Neural progenitor cell (in vitro differentiated cells): Measurements from ENCODE around the gene TUBA8. TPM values are rescaled to one million over a fixed set of nuclear protein-coding genes. Genes with fewer than 3 reads are reported as not detected.
A peak's percentile ranks its signal among the peaks of the same experiment; 100 is the strongest.
"Not testable (repeated sequence)": the region's sequence is repeated elsewhere in the genome, so short reads cannot be mapped to it uniquely, and the experiment has no call there.

Source experiments
- DNase-seq: peaks from one replicate; pipeline ENCODE4 v3.0.0-alpha.2; 2016; ENCODE audit warnings: low spot score
- H2AFZ ChIP-seq: fragments of 200-600 bp; sonication (generic); replicated peaks from 2 replicates; pipeline ENCODE4 v1.6.1; 2016; ENCODE audit warnings: antibody characterized with exemption
- H3F3A ChIP-seq: fragments of 200-600 bp; sonication (generic); 2 replicates; pipeline ENCODE4 v1.6.1; 2016; ENCODE audit warnings: antibody characterized with exemption, low read depth
- H3K27ac ChIP-seq: fragments of 200-600 bp; sonication (generic); 2 replicates; pipeline ENCODE4 v1.5.1; 2016; ENCODE audit warnings: mild to moderate bottlenecking
- H3K27me3 ChIP-seq: fragments of 200-600 bp; sonication (generic); 2 replicates; pipeline ENCODE4 v1.6.1; 2016; ENCODE audit warnings: mild to moderate bottlenecking, moderate library complexity
- H3K36me3 ChIP-seq: fragments of 200-600 bp; sonication (generic); 2 replicates; pipeline ENCODE4 v1.5.1; 2016
- H3K4me1 ChIP-seq: fragments of 200-600 bp; sonication (generic); 2 replicates; pipeline ENCODE4 v1.6.1; 2016; ENCODE audit warnings: mixed run types
- H3K4me2 ChIP-seq: fragments of 200-600 bp; sonication (generic); 2 replicates; pipeline ENCODE4 v1.6.1; 2016
- H3K4me3 ChIP-seq: fragments of 200-600 bp; sonication (generic); 2 replicates; pipeline ENCODE4 v1.5.1; 2016
- H3K79me2 ChIP-seq: fragments of 200-600 bp; sonication (generic); 2 replicates; pipeline ENCODE4 v1.6.1; 2016; ENCODE audit warnings: low read depth
- H3K9ac ChIP-seq: fragments of 200-600 bp; sonication (generic); 2 replicates; pipeline ENCODE4 v1.6.1; 2016
- H3K9me3 ChIP-seq: fragments of 200-600 bp; sonication (generic); 2 replicates; pipeline ENCODE4 v1.5.1; 2016; ENCODE audit warnings: low read depth
- H4K20me1 ChIP-seq: fragments of 200-600 bp; sonication (generic); 2 replicates; pipeline ENCODE4 v1.6.1; 2016; ENCODE audit warnings: low read depth
- H3K27ac Mint-ChIP-seq: 3 replicates; pipeline ENCODE4 v1.8.0; 2021; ENCODE audit warnings: mixed read lengths
- H3K27me3 Mint-ChIP-seq: 2 replicates; pipeline ENCODE4 v1.8.0; 2022; ENCODE audit warnings: low read depth, mild to moderate bottlenecking, inconsistent platforms, moderate library complexity, mixed read lengths; ENCODE audit not compliant: insufficient read depth
- H3K36me3 Mint-ChIP-seq: 3 replicates; pipeline ENCODE4 v1.8.0; 2021; ENCODE audit warnings: mixed read lengths
- H3K4me1 Mint-ChIP-seq: 3 replicates; pipeline ENCODE4 v1.8.0; 2021; ENCODE audit warnings: mixed read lengths
- H3K4me3 Mint-ChIP-seq: 3 replicates; pipeline ENCODE4 v1.8.0; 2021; ENCODE audit warnings: mild to moderate bottlenecking, moderate library complexity, mixed read lengths
- H3K9me3 Mint-ChIP-seq: 3 replicates; pipeline ENCODE4 v1.8.0; 2020; ENCODE audit warnings: mixed read lengths
- EZH2 ChIP-seq: fragments of 200-600 bp; sonication (generic); IDR thresholded peaks from 2 replicates; pipeline ENCODE4 v1.6.1; 2017; ENCODE audit warnings: antibody characterized with exemption, mild to moderate bottlenecking, moderate library complexity
- EZH2phosphoT487 ChIP-seq: fragments of 200-600 bp; sonication (generic); IDR thresholded peaks from 2 replicates; pipeline ENCODE4 v1.6.1; 2017; ENCODE audit warnings: antibody characterized with exemption
- total RNA-seq: library from RNA; depleted of rRNA; stranded (reverse); fragments of >200 nt; gene quantifications from 2 replicates; pipeline ENCODE4 v1.2.3, GENCODE V29; 2015; ENCODE audit warnings: low replicate concordance
- TF ChIP-seq, protein P1 (sequence below): fragments of 200-600 bp; sonication (generic); IDR thresholded peaks from 2 replicates; pipeline ENCODE4 v1.5.1; 2017; ENCODE audit warnings: antibody characterized with exemption, mild to moderate bottlenecking

Gene TUBA8
- total RNA-seq, 1 donor from 2014 or later = 0.39 TPM

DNA sequence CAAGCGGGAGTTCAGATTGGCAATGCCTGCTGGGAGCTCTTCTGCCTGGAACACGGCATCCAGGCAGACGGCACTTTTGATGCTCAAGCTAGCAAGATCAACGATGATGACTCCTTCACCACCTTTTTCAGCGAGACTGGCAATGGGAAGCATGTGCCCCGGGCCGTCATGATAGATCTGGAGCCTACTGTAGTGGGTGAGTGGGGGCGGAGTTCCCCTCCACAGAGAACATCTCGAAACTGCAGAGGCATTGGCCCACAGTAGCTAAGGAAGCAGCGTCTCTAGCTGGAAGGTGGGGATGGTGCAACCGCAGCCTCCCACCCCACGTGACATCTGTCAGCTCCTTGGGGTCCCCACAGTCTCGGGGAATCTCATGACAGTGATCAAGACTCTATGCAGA lies 10.9 kb downstream of the TUBA8 start:
- no peaks in the 10 kb centered on the region for H3K36me3 ChIP-seq
- Mint-ChIP-seq H3K27me3 (peaks cover 4% of the 10 kb centered on the region), H3K27ac (no peak overlapping the region), H3K36me3 (no peaks in the 10 kb centered on the region), H3K9me3 (no peaks in the 10 kb centered on the region), H3K4me1 (peaks cover 5% of the 10 kb centered on the region), H3K4me3 (no peak overlapping the region)
- no peaks in the 10 kb centered on the region for H3K9me3 ChIP-seq
- no peak overlapping the region for H3K4me2 ChIP-seq
- no peaks in the 10 kb centered on the region for H3K79me2 ChIP-seq
- H3K4me3 ChIP-seq = no peak overlapping the region
- H3F3A ChIP-seq = no peaks in the 10 kb centered on the region
- no peak for DNase-seq
- H3K9ac ChIP-seq = no peak overlapping the region
- H4K20me1 ChIP-seq = no peaks in the 10 kb centered on the region
- no peak overlapping the region for H3K27ac ChIP-seq
- TF ChIP-seq EZH2phosphoT487 = no peak
- H3K4me1 ChIP-seq = peaks cover 9% of the 10 kb centered on the region
- H3K27me3 ChIP-seq = no peaks in the 10 kb centered on the region
- H2AFZ ChIP-seq = no peak overlapping the region

DNA sequence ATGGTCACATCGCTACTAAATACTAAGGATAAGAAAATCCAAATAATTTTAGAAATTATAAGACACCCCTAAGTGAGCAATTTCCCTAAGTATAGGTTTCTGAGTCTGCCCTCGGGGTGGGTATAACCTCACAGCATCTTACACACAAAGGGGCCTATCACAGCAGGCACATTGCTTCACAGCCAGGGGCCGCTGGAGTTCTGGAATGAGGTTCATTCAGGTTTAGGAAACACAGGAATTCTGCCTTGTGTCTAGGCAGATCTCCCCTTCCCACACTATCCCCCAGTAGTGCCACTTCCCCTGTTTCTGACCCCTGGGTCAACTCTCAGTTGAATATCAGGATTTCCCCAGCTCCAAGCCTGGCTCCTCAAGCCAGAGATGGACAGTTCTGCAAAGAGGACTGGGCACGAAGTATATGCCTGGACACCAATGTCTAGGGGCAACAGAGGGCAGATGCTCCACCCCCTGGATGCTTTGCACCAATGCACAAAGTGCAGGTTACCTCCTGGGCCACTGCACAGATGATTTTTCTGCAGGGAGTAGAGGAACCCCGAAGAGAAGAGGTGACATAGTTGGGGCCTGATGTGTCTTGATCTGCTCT lies 11.4 kb downstream of the TUBA8 start:
- Histone ChIP-seq H3K36me3 (no peaks in the 10 kb centered on the region), H3K4me1 (peaks cover 9% of the 10 kb centered on the region), H3K79me2 (no peaks in the 10 kb centered on the region), H3K9ac (no peak overlapping the region), H3K4me3 (no peak overlapping the region), H3K27me3 (no peaks in the 10 kb centered on the region), H3K27ac (no peak overlapping the region), H2AFZ (no peak overlapping the region), H4K20me1 (no peaks in the 10 kb centered on the region), H3K9me3 (no peaks in the 10 kb centered on the region), H3K4me2 (peak overlapping the region; percentile 35), H3F3A (no peaks in the 10 kb centered on the region)
- Mint-ChIP-seq H3K27ac (no peak overlapping the region), H3K4me3 (no peak overlapping the region), H3K27me3 (peaks cover 4% of the 10 kb centered on the region), H3K36me3 (peaks cover 2% of the 10 kb centered on the region), H3K9me3 (no peaks in the 10 kb centered on the region), H3K4me1 (peaks cover 5% of the 10 kb centered on the region)
- TF ChIP-seq, protein P1, sequence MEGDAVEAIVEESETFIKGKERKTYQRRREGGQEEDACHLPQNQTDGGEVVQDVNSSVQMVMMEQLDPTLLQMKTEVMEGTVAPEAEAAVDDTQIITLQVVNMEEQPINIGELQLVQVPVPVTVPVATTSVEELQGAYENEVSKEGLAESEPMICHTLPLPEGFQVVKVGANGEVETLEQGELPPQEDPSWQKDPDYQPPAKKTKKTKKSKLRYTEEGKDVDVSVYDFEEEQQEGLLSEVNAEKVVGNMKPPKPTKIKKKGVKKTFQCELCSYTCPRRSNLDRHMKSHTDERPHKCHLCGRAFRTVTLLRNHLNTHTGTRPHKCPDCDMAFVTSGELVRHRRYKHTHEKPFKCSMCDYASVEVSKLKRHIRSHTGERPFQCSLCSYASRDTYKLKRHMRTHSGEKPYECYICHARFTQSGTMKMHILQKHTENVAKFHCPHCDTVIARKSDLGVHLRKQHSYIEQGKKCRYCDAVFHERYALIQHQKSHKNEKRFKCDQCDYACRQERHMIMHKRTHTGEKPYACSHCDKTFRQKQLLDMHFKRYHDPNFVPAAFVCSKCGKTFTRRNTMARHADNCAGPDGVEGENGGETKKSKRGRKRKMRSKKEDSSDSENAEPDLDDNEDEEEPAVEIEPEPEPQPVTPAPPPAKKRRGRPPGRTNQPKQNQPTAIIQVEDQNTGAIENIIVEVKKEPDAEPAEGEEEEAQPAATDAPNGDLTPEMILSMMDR = peak; percentile 25
- TF ChIP-seq EZH2 = no peak
- peak; percentile 71 for DNase-seq

DNA sequence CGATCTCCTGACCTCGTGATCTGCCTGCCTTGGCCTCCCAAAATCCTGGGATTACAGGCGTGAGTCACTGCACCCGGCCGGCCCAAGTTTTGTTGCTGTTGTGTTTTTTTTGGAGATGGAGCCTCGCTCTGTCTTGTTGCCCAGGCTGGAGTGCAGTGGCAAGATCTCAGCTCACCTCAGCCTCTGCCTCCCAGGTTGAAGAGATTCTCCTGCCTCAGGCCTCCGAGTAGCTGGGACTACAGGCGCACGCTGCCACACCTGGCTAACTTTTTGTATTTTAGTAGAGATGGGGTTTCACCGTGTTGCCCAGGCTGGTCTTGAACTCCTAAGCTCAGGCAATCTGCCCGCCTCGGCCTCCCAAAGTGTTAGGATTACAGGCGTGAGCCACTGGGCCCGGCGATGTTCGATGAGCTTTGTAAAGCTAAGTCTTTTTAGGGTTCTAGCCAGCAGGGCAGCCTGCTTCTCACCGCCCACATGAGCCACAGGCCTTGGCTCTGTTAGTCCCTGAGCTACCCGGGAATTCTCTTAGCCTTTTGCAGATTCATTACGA lies 12.9 kb downstream of the TUBA8 start:
- not testable (repeated sequence) for H3K27me3 ChIP-seq, H2AFZ ChIP-seq, H3K27ac Mint-ChIP-seq, H4K20me1 ChIP-seq, H3K27me3 Mint-ChIP-seq, H3K36me3 Mint-ChIP-seq, H3K4me3 ChIP-seq, H3K9me3 ChIP-seq, H3K4me1 Mint-ChIP-seq, H3K79me2 ChIP-seq, H3K4me1 ChIP-seq, DNase-seq, H3K4me2 ChIP-seq, H3K9ac ChIP-seq, H3F3A ChIP-seq, H3K36me3 ChIP-seq, H3K9me3 Mint-ChIP-seq, H3K4me3 Mint-ChIP-seq, H3K27ac ChIP-seq

DNA sequence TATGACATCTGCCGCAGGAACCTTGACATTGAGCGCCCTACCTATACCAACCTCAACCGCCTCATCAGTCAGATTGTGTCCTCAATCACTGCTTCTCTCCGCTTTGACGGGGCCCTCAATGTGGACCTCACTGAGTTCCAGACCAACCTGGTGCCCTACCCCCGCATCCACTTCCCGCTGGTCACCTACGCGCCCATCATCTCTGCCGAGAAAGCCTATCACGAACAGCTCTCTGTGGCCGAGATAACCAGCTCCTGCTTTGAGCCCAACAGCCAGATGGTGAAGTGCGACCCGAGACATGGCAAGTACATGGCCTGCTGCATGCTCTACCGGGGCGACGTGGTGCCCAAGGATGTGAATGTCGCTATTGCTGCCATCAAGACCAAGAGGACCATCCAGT lies 16.0 kb downstream of the TUBA8 start:
- Histone ChIP-seq H3F3A (no peaks in the 10 kb centered on the region), H3K4me2 (no peak overlapping the region), H3K27ac (no peak overlapping the region), H3K79me2 (no peaks in the 10 kb centered on the region), H3K9me3 (no peaks in the 10 kb centered on the region), H3K9ac (no peak overlapping the region), H3K36me3 (no peaks in the 10 kb centered on the region), H3K4me3 (no peak overlapping the region), H3K4me1 (peaks cover 8% of the 10 kb centered on the region), H3K27me3 (no peaks in the 10 kb centered on the region), H2AFZ (no peak overlapping the region), H4K20me1 (no peaks in the 10 kb centered on the region)
- Mint-ChIP-seq H3K9me3 (no peaks in the 10 kb centered on the region), H3K4me3 (no peak overlapping the region), H3K27ac (peak overlapping the region; percentile 54), H3K4me1 (peaks cover 5% of the 10 kb centered on the region), H3K36me3 (peaks cover 2% of the 10 kb centered on the region), H3K27me3 (peaks cover 5% of the 10 kb centered on the region)
- TF ChIP-seq, protein P1 = no peak
- TF ChIP-seq EZH2 (no peak), EZH2phosphoT487 (no peak)
- no peak for DNase-seq
